Stimulated activated naive CD4-positive, alpha-beta T cell treated with Interleukin-2 at 50 U/mL for 16 hours (primary cell): ENCODE measurements around the gene GRK6.

Source experiments
- DNase-seq: peaks from one replicate; lab custom pipeline; 2025; lab: John Stamatoyannopoulos, UW

The GRK6 gene

GRCh38 chr5:177486256-177486655 lies 59.8 kb downstream of the GRK6 start:
- no peak for DNase-seq

GRCh38 chr5:177487144-177487543 lies 60.7 kb downstream of the GRK6 start:
- DNase-seq, result no peak

- no peak for DNase-seq
These were observed 61.5 kb downstream of the GRK6 start for GRCh38 chr5:177487975-177488374.

DNA sequence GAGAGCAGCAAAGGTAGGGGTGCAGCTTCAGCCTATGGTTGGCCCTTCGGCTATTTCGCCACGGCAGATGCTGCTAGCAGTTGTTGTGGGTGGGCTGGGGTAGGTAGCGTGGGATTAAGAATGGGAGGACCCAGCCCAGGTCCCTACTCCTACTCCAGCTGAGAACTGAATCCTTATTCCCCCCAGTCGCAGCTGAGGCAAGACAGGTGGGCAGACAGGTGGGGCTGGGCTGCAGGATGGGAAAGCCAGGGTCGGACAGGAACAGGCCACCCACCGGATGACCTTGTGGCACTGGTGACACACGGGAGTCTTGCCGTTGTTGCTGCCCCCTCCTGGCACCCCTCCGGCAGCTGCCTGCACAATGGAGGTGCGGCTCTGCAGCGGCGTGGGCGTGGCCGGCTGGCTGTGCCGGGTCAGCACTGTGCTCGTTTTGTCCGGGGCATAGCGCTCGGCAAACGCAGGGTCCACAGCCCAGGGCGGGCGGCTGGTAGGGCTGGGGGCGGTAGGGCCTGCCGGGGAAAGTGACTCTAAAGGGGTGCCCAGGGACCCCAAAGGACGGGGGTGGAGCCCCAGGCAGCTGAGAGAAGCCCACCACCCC lies 62.7 kb downstream of the GRK6 start:
- DNase-seq, result no peak

GRCh38 chr5:177490311-177490991 lies 64.0 kb downstream of the GRK6 start:
- DNase-seq, result no peak

DNA sequence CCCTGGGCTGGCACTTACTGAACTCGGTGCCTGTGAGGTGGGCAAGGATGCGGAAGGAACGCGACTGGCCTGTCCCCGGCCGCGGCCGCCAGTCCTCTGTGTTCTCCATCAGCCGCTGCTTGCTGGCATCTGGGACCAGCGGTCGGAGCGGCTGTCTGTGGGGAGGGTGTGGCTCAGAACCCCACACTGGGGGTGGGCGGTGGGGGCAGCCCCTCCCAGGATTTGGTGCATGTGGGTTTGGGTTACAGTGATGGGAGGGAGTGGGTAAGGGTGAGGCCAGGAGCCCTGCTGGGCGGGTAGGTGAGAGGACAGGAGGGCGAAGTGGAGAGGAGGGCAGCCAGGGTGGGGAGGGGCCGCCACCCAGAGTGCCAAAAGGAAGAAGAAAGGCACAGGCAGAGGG lies 64.5 kb downstream of the GRK6 start:
- no peak for DNase-seq

DNA sequence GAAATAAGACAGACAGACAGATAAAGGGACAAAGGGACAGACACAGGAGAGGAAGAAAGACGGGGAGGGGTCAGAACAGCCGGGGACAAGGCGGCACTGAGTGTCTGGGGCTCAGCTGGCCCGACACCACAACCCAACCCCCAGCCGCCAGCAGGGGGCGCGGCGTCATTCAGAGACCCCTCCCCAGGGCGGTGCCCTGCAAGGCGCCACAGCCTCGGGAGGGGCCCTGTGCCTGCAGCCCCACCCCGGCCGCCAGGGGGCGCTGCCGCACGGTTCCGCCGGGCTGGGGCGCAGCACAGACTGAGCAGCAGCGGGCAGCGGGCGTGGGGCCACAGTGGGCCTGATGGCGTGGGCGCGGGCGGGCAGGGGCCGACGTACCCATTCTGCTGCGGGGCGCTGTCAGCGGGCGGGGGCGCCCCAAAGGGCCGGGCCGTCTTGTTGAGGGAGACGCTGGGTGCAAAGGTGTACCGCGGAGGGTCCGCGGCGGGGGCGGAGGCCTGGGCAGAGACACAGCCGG lies 65.0 kb downstream of the GRK6 start:
- no peak for DNase-seq

- DNase-seq, result no peak
These were observed 65.7 kb downstream of the GRK6 start for GRCh38 chr5:177491983-177492746.
